ENCODE results near the gene RASGRF1.

RASGRF1 gene

DNA sequence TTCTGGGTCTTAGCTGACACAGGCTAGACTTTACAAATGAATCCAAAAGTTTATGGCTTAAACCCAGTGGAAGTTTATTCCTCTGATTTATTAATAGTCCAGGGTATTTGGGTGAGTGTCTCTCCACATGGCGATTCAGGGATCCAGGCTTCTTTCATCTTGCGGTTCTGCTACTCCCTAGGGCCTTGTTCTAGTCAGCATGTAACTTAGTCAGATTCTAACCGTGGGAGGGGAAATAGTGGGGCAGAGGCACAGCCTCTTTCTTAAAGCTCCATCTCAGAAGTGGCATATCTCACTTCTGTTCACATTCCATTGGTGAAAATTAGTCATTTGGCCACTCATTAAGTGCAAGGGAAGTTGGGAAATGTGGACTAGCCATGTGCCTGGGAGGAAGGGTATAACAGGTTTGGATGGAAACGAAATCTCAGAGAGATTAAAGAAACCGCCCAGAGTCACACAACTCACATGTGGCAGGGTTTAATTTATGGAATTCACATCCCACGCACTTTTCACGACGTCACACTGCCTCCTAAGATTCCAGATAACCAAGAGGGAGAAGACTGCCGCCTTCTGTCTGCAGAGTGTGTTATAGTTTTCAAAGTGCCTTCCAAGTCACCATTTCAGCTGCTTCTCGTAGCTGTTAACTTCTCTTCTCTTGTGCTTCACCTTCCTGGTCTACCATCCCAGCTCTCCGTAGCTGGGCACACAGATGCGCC lies 11.4 kb upstream of the RASGRF1 start:
- Histone ChIP-seq H3K27ac (ENCODE audit: low read length) (no peak overlapping the region), H3K9me3 (ENCODE audit: control insufficient read depth in 2 of 2, low read length in 2 of 2) (no peaks in the 10 kb centered on the region), H3K36me3 (ENCODE audit: control insufficient read depth in 2 of 2, insufficient read depth in 2 of 2, low read length in 2 of 2) (no peaks in the 10 kb centered on the region), H3K4me3 (ENCODE audit: low read length in 2 of 2) (no peak overlapping the region), H3K4me1 (ENCODE audit: control insufficient read depth, insufficient read depth, low read length) (no peaks in the 10 kb centered on the region), H3K9ac (ENCODE audit: low read length in 2 of 2) (no peak overlapping the region), H3K27me3 (ENCODE audit: control insufficient read depth in 1 of 2, insufficient read depth in 2 of 2, low read length in 2 of 2) (peaks cover 18 to 32% of the 10 kb centered on the region in 2 donors)

GRCh38 chr15:79099692-79100091 lies 9.1 kb upstream of the RASGRF1 start:
- H3K27ac ChIP-seq (ENCODE audit: low read length) = no peak overlapping the region
- H3K36me3 ChIP-seq (ENCODE audit: control insufficient read depth in 2 of 2, insufficient read depth in 2 of 2, low read length in 2 of 2) = no peaks in the 10 kb centered on the region
- peaks cover 17 to 25% of the 10 kb centered on the region in 2 donors for H3K27me3 ChIP-seq (ENCODE audit: control insufficient read depth in 1 of 2, insufficient read depth in 2 of 2, low read length in 2 of 2)
- H3K9me3 ChIP-seq (ENCODE audit: control insufficient read depth in 2 of 2, low read length in 2 of 2) = no peaks in the 10 kb centered on the region
- no peaks in the 10 kb centered on the region for H3K4me1 ChIP-seq (ENCODE audit: control insufficient read depth, insufficient read depth, low read length)
- no peak overlapping the region for H3K4me3 ChIP-seq (ENCODE audit: low read length in 2 of 2)
- no peak overlapping the region for H3K9ac ChIP-seq (ENCODE audit: low read length in 2 of 2)

DNA sequence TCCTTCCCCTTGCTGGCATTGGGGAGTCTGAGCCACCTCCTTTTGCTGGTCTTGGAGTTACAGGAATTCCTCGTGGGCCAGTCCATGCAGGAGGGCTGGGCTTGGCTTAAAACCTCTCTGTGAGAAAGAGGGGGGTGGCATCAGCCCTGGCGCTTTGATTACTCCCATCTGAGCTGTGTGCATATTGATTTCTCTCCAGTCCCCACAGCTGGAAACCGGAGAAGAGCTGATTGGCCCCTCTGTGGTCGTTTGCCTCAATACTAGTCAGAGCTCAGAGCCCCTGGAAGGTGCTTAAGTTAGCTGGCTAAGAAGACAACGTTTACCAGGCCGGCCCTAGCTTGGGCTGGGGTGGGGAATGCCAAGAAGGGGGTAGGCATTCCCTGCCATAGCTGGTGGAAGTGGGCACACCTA lies 4.0 kb upstream of the RASGRF1 start:
- no peak overlapping the region for H3K4me3 ChIP-seq (ENCODE audit: low read length in 2 of 2)
- no peaks in the 10 kb centered on the region for H3K36me3 ChIP-seq (ENCODE audit: control insufficient read depth in 2 of 2, insufficient read depth in 2 of 2, low read length in 2 of 2)
- peaks cover 39% of the 10 kb centered on the region in 2 donors for H3K27me3 ChIP-seq (ENCODE audit: control insufficient read depth in 1 of 2, insufficient read depth in 2 of 2, low read length in 2 of 2)
- H3K27ac ChIP-seq (ENCODE audit: low read length) = no peak overlapping the region
- H3K9ac ChIP-seq (ENCODE audit: low read length in 2 of 2) = no peak overlapping the region
- no peaks in the 10 kb centered on the region for H3K9me3 ChIP-seq (ENCODE audit: control insufficient read depth in 2 of 2, low read length in 2 of 2)
- peaks cover 21% of the 10 kb centered on the region for H3K4me1 ChIP-seq (ENCODE audit: control insufficient read depth, insufficient read depth, low read length)

GRCh38 chr15:79093352-79093935 lies 2.9 kb upstream of the RASGRF1 start:
- peaks cover 26% of the 10 kb centered on the region for H3K4me1 ChIP-seq (ENCODE audit: control insufficient read depth, insufficient read depth, low read length)
- H3K4me3 ChIP-seq (ENCODE audit: low read length in 2 of 2) = no peak overlapping the region
- H3K9me3 ChIP-seq (ENCODE audit: control insufficient read depth in 2 of 2, low read length in 2 of 2) = no peaks in the 10 kb centered on the region
- no peaks in the 10 kb centered on the region for H3K36me3 ChIP-seq (ENCODE audit: control insufficient read depth in 2 of 2, insufficient read depth in 2 of 2, low read length in 2 of 2)
- no peak overlapping the region for H3K9ac ChIP-seq (ENCODE audit: low read length in 2 of 2)
- peaks cover 43 to 45% of the 10 kb centered on the region in 2 donors for H3K27me3 ChIP-seq (ENCODE audit: control insufficient read depth in 1 of 2, insufficient read depth in 2 of 2, low read length in 2 of 2)
- H3K27ac ChIP-seq (ENCODE audit: low read length) = no peak overlapping the region

DNA sequence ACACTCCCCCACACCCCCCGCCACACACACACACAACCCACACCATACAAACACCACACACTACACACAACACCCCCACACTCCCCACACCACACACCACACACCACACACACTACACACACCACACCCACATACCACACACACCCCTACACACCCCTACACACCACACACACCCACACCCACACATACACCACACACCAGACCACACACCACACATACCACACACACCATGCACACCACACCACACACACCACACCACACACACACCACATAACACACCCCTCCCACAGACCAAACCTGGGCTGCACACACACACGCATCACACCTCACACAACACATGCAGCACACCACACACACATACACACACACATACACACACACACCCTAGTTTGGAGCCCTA lies 1.8 kb upstream of the RASGRF1 start:
- Histone ChIP-seq H3K36me3 (ENCODE audit: control insufficient read depth in 2 of 2, insufficient read depth in 2 of 2, low read length in 2 of 2) (no peaks in the 10 kb centered on the region), H3K4me1 (ENCODE audit: control insufficient read depth, insufficient read depth, low read length) (peaks cover 26% of the 10 kb centered on the region)

GRCh38 chr15:79091204-79091867 lies 756 bp upstream of the RASGRF1 start:
- no peaks in the 10 kb centered on the region for H3K36me3 ChIP-seq (ENCODE audit: control insufficient read depth in 2 of 2, insufficient read depth in 2 of 2, low read length in 2 of 2)
- H3K4me1 ChIP-seq (ENCODE audit: control insufficient read depth, insufficient read depth, low read length) = peaks cover 26% of the 10 kb centered on the region
- H3K9ac ChIP-seq (ENCODE audit: low read length in 2 of 2) = no peak overlapping the region
- no peaks in the 10 kb centered on the region for H3K9me3 ChIP-seq (ENCODE audit: control insufficient read depth in 2 of 2, low read length in 2 of 2)
- H3K27me3 ChIP-seq (ENCODE audit: control insufficient read depth in 1 of 2, insufficient read depth in 2 of 2, low read length in 2 of 2) = peaks cover 54 to 60% of the 10 kb centered on the region in 2 donors
- H3K4me3 ChIP-seq (ENCODE audit: low read length in 2 of 2) = peak overlapping the region; percentile 16 to 62
- no peak overlapping the region for H3K27ac ChIP-seq (ENCODE audit: low read length)

More for the DNA sequence above, 1.8 kb upstream of the RASGRF1 start:
- Histone ChIP-seq H3K9me3 (ENCODE audit: control insufficient read depth in 2 of 2, low read length in 2 of 2) (no peaks in the 10 kb centered on the region), H3K27ac (ENCODE audit: low read length) (no peak overlapping the region), H3K9ac (ENCODE audit: low read length in 2 of 2) (no peak overlapping the region), H3K27me3 (ENCODE audit: control insufficient read depth in 1 of 2, insufficient read depth in 2 of 2, low read length in 2 of 2) (peaks cover 49 to 53% of the 10 kb centered on the region in 2 donors), H3K4me3 (ENCODE audit: low read length in 2 of 2) (no peak overlapping the region)

DNA sequence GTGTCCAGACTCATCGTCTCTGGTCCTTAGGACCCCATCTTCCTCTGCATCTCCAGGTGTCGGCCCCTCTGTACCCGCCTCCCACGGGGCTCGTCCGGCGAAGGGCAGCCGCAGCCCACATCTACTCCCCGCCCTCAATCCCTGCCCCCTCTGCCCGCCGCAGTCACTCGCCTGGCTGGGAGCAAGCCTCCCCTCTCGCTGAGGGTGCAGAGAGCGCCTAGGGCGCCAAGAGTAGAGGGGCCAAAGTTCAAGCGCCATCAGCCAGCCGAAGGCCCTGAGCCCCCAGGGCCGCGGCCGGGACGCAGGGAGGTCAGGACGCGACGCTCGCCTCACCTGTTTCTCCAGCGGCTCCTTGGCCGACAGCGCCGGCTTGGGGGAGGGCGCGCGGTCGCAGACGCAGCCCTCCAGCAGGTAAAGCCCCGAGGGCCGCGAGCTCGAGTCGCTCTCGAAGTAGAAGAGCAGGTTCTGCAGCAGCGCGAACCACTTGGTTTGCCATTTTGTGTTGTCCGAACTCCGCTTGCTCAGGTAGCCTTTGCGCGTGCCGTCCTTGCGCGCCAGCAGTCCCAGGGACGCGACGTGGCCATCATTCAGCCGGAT lies 592 bp downstream of the RASGRF1 start:
- no peak overlapping the region for H3K27ac ChIP-seq (ENCODE audit: low read length)
- peaks cover 26% of the 10 kb centered on the region for H3K4me1 ChIP-seq (ENCODE audit: control insufficient read depth, insufficient read depth, low read length)
- H3K27me3 ChIP-seq (ENCODE audit: control insufficient read depth in 1 of 2, insufficient read depth in 2 of 2, low read length in 2 of 2) = peaks cover 54 to 60% of the 10 kb centered on the region in 2 donors
- H3K9me3 ChIP-seq (ENCODE audit: control insufficient read depth in 2 of 2, low read length in 2 of 2) = no peaks in the 10 kb centered on the region
- peak overlapping the region; percentile 16 to 62 for H3K4me3 ChIP-seq (ENCODE audit: low read length in 2 of 2)
- H3K9ac ChIP-seq (ENCODE audit: low read length in 2 of 2) = no peak overlapping the region
- H3K36me3 ChIP-seq (ENCODE audit: control insufficient read depth in 2 of 2, insufficient read depth in 2 of 2, low read length in 2 of 2) = no peaks in the 10 kb centered on the region

GRCh38 chr15:79089331-79089889 lies 1.2 kb downstream of the RASGRF1 start:
- H3K9ac ChIP-seq (ENCODE audit: low read length in 2 of 2) = no peak overlapping the region
- H3K27ac ChIP-seq (ENCODE audit: low read length) = no peak overlapping the region
- H3K36me3 ChIP-seq (ENCODE audit: control insufficient read depth in 2 of 2, insufficient read depth in 2 of 2, low read length in 2 of 2) = no peaks in the 10 kb centered on the region
- H3K27me3 ChIP-seq (ENCODE audit: control insufficient read depth in 1 of 2, insufficient read depth in 2 of 2, low read length in 2 of 2) = peaks cover 50 to 62% of the 10 kb centered on the region in 2 donors
- peaks cover 26% of the 10 kb centered on the region for H3K4me1 ChIP-seq (ENCODE audit: control insufficient read depth, insufficient read depth, low read length)
- H3K4me3 ChIP-seq (ENCODE audit: low read length in 2 of 2) = peak overlapping the region in 1 of 2 donors; percentile 62
- no peaks in the 10 kb centered on the region for H3K9me3 ChIP-seq (ENCODE audit: control insufficient read depth in 2 of 2, low read length in 2 of 2)

DNA sequence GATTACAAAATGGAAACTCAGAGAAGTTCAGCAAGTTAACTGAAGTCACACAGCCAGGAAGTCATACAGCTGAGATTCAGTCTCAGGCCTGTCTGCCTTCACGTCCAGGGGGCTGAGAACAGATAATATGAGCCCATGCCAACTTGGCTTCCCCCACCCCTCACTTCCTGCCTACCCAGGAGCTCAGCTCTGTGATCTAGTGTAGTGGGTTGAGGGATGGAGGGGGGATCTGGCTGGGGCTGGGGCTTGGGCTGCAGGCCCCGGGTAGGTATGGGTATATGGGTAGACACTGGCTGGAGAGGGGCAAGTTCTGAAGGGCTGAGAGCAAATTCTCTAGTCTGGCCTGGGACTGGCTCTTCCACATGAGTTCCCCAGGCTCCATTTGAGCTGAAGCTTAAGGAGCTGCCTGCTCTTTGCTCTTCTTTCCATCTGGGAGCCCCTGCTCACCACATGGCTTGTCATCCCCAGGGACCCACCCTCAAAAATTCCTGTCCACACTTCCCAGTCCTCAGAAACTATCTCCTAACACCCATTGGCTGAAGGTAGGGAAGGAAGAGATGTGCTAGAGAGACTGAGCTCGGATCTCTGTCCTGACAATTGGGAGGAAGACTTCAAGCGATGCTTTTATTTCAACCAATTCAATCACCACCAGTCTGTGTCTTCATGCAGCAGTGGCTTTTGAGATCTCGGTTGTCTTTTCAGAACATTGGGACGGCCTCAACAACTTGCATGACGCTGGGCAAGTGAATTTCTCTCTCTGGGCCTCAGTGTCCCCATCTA lies 2.0 kb downstream of the RASGRF1 start:
- peaks cover 26% of the 10 kb centered on the region for H3K4me1 ChIP-seq (ENCODE audit: control insufficient read depth, insufficient read depth, low read length)
- no peak overlapping the region for H3K9ac ChIP-seq (ENCODE audit: low read length in 2 of 2)
- no peak overlapping the region for H3K27ac ChIP-seq (ENCODE audit: low read length)
- no peaks in the 10 kb centered on the region for H3K9me3 ChIP-seq (ENCODE audit: control insufficient read depth in 2 of 2, low read length in 2 of 2)
- H3K27me3 ChIP-seq (ENCODE audit: control insufficient read depth in 1 of 2, insufficient read depth in 2 of 2, low read length in 2 of 2) = peaks cover 50 to 61% of the 10 kb centered on the region in 2 donors
- H3K36me3 ChIP-seq (ENCODE audit: control insufficient read depth in 2 of 2, insufficient read depth in 2 of 2, low read length in 2 of 2) = no peaks in the 10 kb centered on the region
- H3K4me3 ChIP-seq (ENCODE audit: low read length in 2 of 2) = no peak overlapping the region

GRCh38 chr15:79086814-79087213 lies 3.8 kb downstream of the RASGRF1 start:
- Histone ChIP-seq H3K36me3 (ENCODE audit: control insufficient read depth in 2 of 2, insufficient read depth in 2 of 2, low read length in 2 of 2) (no peaks in the 10 kb centered on the region), H3K27me3 (ENCODE audit: control insufficient read depth in 1 of 2, insufficient read depth in 2 of 2, low read length in 2 of 2) (peaks cover 42 to 51% of the 10 kb centered on the region in 2 donors), H3K9me3 (ENCODE audit: control insufficient read depth in 2 of 2, low read length in 2 of 2) (no peaks in the 10 kb centered on the region), H3K4me3 (ENCODE audit: low read length in 2 of 2) (no peak overlapping the region), H3K4me1 (ENCODE audit: control insufficient read depth, insufficient read depth, low read length) (peaks cover 26% of the 10 kb centered on the region), H3K9ac (ENCODE audit: low read length in 2 of 2) (no peak overlapping the region), H3K27ac (ENCODE audit: low read length) (no peak overlapping the region)

All from stomach smooth muscle (tissue), 2 donors.